Lung (tissue), 16 donors: Measurements from ENCODE around the gene PARVG. TPM values are rescaled to one million over a fixed set of nuclear protein-coding genes. Genes with fewer than 3 reads are reported as not detected.

Experiments used
- ATAC-seq: fragments of 200-7000 bp; cut with Tn5 transposase; one replicate; pipeline ENCODE4 v1.9.1; 2020; ENCODE audit warnings: moderate number of reproducible peaks; ENCODE audit not compliant: insufficient read depth, low FRiP score
- DNase-seq, 3 donors: peaks; one replicate each; pipeline ENCODE4 v3.0.0-alpha.2; 2013 to 2017
- H3K27ac ChIP-seq, 2 donors: one replicate each; pipeline ENCODE4 v1.5.1; 2013; ENCODE audit warnings: mild to moderate bottlenecking in 2 of 2, moderate library complexity in 2 of 2, control low read depth in 1 of 2, inconsistent platforms in 1 of 2, low read depth in 1 of 2, low read length in 1 of 2
- H3K27me3 ChIP-seq, 3 donors: one replicate each; pipeline ENCODE4 v1.5.1; 2013; ENCODE audit warnings: low read length in 2 of 3; ENCODE audit not compliant: control insufficient read depth in 3 of 3, insufficient read depth in 3 of 3
- H3K36me3 ChIP-seq, 4 donors: one replicate each; pipeline ENCODE4 v1.5.1; 2013; ENCODE audit warnings: low read length in 4 of 4, mild to moderate bottlenecking in 1 of 4, moderate library complexity in 1 of 4; ENCODE audit not compliant: control insufficient read depth in 4 of 4, insufficient read depth in 4 of 4
- H3K4me1 ChIP-seq, 5 donors: one replicate each; pipeline ENCODE4 v1.5.1; 2013; ENCODE audit warnings: low read length in 5 of 5, mild to moderate bottlenecking in 2 of 5, moderate library complexity in 1 of 5; ENCODE audit not compliant: control insufficient read depth in 5 of 5, insufficient read depth in 5 of 5
- H3K4me3 ChIP-seq: one replicate; pipeline ENCODE4 v1.5.1; 2013; ENCODE audit warnings: mild to moderate bottlenecking, control low read depth, moderate library complexity
- H3K9ac ChIP-seq, 2 donors: one replicate each; pipeline ENCODE4 v1.5.1; 2013; ENCODE audit warnings: low read length in 2 of 2, control low read depth in 1 of 2; ENCODE audit not compliant: insufficient read depth in 1 of 2
- H3K9me3 ChIP-seq, 4 donors: one replicate each; pipeline ENCODE4 v1.5.1; 2013; ENCODE audit warnings: low read length in 3 of 4, mild to moderate bottlenecking in 1 of 4, moderate library complexity in 1 of 4; ENCODE audit not compliant: control insufficient read depth in 4 of 4, insufficient read depth in 3 of 4
- whole genome bisulfite sequencing, 2 donors: extraction: QIAGEN DNeasy Blood & Tissue Kit; methylation state at CpG; one replicate each; pipeline ENCODE4 v1.1.7; 2013; 5-methylcytosine and 5-hydroxymethylcytosine counted together
- long read RNA-seq, 5 donors: transcript quantifications; one replicate each; lab custom pipeline, GENCODE V29; 2026
- polyA plus RNA-seq, 2 donors: library from polyadenylated mRNA; stranded (reverse); fragments of 200-250 nt; gene quantifications; one replicate each; pipeline ENCODE4 v1.2.1, GENCODE V29; 2013
- total RNA-seq, 2 donors: library from RNA; depleted of rRNA in 1 of 2; stranded (reverse); fragments of >200 nt in 1 of 2; gene quantifications; one replicate each; pipeline ENCODE4 v1.2.1, GENCODE V29; 2014 to 2021
- TF ChIP-seq, protein P1 (sequence below): IDR thresholded peaks from 2 replicates; pipeline ENCODE4 v1.5.1; 2012; ENCODE audit warnings: mild to moderate bottlenecking; ENCODE audit errors: control extremely low read depth, extremely low read depth
- donor health status: control.
- donor health status: control.
- donor health status: Bipolar disorder and iron deficiency.
- donor health status: healthy.
- donor health status: DM: yes; HTN: yes; CAD: no.

Gene PARVG, protein sequence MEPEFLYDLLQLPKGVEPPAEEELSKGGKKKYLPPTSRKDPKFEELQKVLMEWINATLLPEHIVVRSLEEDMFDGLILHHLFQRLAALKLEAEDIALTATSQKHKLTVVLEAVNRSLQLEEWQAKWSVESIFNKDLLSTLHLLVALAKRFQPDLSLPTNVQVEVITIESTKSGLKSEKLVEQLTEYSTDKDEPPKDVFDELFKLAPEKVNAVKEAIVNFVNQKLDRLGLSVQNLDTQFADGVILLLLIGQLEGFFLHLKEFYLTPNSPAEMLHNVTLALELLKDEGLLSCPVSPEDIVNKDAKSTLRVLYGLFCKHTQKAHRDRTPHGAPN
- total RNA-seq (10 to 100 TPM; 20.4 to 49.6 TPM), polyA plus RNA-seq (10 to 100 TPM; 47.7 to 67.4 TPM)
- long read RNA-seq, donor 1: 0 reads
- long read RNA-seq, donor 2, partial matches to known transcripts: 0 of 2 reads
- long read RNA-seq, donor 2, other reads (novel, unspliced or antisense): 0 of 2 reads
- long read RNA-seq, donor 3: 0 reads
- long read RNA-seq, donor 4: 0 reads
- long read RNA-seq, donor 5: 0 reads

GRCh38 chr22:44180706-44181032, at the start of gene PARVG:
TSS of gene PARVG (plus strand) at chr22:44180925. CDS start at chr22:44183330, 2,405 bp downstream.
- peaks cover 0 to 4% (median 0%) of the 10 kb centered on the region in 5 donors for H3K4me1 ChIP-seq
- peaks cover 0 to 3% (median 0%) of the 10 kb centered on the region in 4 donors for H3K9me3 ChIP-seq
- TF ChIP-seq, protein P1, sequence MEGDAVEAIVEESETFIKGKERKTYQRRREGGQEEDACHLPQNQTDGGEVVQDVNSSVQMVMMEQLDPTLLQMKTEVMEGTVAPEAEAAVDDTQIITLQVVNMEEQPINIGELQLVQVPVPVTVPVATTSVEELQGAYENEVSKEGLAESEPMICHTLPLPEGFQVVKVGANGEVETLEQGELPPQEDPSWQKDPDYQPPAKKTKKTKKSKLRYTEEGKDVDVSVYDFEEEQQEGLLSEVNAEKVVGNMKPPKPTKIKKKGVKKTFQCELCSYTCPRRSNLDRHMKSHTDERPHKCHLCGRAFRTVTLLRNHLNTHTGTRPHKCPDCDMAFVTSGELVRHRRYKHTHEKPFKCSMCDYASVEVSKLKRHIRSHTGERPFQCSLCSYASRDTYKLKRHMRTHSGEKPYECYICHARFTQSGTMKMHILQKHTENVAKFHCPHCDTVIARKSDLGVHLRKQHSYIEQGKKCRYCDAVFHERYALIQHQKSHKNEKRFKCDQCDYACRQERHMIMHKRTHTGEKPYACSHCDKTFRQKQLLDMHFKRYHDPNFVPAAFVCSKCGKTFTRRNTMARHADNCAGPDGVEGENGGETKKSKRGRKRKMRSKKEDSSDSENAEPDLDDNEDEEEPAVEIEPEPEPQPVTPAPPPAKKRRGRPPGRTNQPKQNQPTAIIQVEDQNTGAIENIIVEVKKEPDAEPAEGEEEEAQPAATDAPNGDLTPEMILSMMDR: no peak
- no peaks in the 10 kb centered on the region for H3K36me3 ChIP-seq
- WGBS, 2 donors: 29 to 44% methylated on average over 5 of the region's 5 CpGs
- peaks cover 0 to 6% (median 0%) of the 10 kb centered on the region in 3 donors for H3K27me3 ChIP-seq
- ATAC-seq: no peak
- no peak within 1 kb of the TSS for H3K9ac ChIP-seq
- H3K4me3 ChIP-seq: no peak within 1 kb of the TSS
- H3K27ac ChIP-seq: peak within 1 kb of the TSS in 1 of 2 donors; percentile 83
- DNase-seq: no peak

GRCh38 chr22:44131412-44131811, 49.3 kb upstream of the PARVG start:
- Histone ChIP-seq H3K9me3 (peaks cover 0 to 13% (median 3%) of the 10 kb centered on the region in 4 donors), H3K4me1 (peaks cover 0 to 2% (median 0%) of the 10 kb centered on the region in 5 donors), H3K27ac (no peak overlapping the region), H3K36me3 (peaks cover 4 to 26% (median 12%) of the 10 kb centered on the region in 4 donors), H3K9ac (no peak overlapping the region), H3K4me3 (no peak overlapping the region), H3K27me3 (no peaks in the 10 kb centered on the region)
- 96 to 97% methylated on average over 12 of the region's 12 CpGs for WGBS, 2 donors
- ATAC-seq (no peak), DNase-seq (no peak)
- TF ChIP-seq, protein P1: no peak

DNA sequence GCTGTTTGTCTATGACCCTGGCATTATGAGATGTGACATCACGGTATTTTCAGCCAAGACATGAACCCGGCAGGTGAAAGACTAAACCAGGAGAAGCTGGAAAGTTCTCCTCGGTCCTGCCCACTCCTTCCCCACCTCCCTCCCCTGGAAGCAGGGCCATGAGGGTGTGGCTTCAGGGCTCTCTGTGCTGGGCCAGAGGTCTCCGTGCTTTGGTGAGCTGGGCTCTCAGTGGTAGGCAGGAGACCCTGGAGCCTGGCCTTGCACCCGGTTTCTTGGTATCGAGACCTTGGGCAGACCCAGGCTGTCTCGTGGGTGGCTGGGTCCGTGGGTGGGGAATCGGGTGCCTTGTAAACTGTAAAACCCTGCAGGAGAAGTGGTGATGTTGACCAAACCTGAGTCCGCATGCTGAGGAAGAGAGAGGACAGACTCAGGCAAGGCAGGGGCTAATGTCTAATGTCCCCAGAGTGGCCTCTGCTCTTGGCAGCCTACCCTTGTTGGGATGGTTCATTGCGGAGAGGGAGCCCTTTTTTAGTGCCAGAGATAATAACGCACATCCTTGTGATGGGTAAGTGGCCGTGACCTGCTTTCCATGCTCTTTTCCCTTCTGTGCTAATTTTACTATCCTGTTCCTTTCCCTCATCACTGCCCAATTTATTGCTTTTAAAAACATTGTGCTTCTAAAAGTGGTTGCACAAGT, 48.6 kb upstream of the PARVG start:
- 92 to 94% methylated on average over 13 of the region's 13 CpGs for WGBS, 2 donors
- peaks cover 4 to 28% (median 15%) of the 10 kb centered on the region in 4 donors for H3K36me3 ChIP-seq
- no peak for ATAC-seq

More for the DNA sequence above, 48.6 kb upstream of the PARVG start:
- Histone ChIP-seq H3K27ac (no peak overlapping the region), H3K4me1 (peaks cover 0 to 2% (median 0%) of the 10 kb centered on the region in 5 donors), H3K4me3 (no peak overlapping the region), H3K9me3 (peaks cover 0 to 12% (median under 1%) of the 10 kb centered on the region in 4 donors), H3K27me3 (no peaks in the 10 kb centered on the region), H3K9ac (no peak overlapping the region)
- no peak for DNase-seq
- TF ChIP-seq, protein P1: no peak
